Measurements from ENCODE around the gene ACTG1. TPM values are rescaled to one million over a fixed set of nuclear protein-coding genes. Genes with fewer than 3 reads are reported as not detected.

ACTG1 gene
- total and polyA plus RNA-seq, 2 of the 4 experiments (the other 2 are of a cell fraction) = 10,907 to 15,732 TPM

- Histone ChIP-seq H3K23ac (ENCODE audit: low read depth, low read length) (no peak overlapping the region; the same call in none of the 2 replicates), H2AK5ac (ENCODE audit: low read depth, low read length) (peak overlapping the region; percentile 70; the same call in 1 of the 2 replicates), H3K9ac (ENCODE audit: low read depth, low read length) (no peak overlapping the region), H3K36me3 (ENCODE audit: control insufficient read depth, insufficient read depth, low read length) (no peaks in the 10 kb centered on the region), H3K4me3 (ENCODE audit: insufficient read depth, low read depth, low read length) (no peak overlapping the region), H3K4me2 (ENCODE audit: low read depth, low read length) (no peak overlapping the region), H4K8ac (ENCODE audit: low read depth in 2 of 2, low read length in 2 of 2) (peak overlapping the region in 1 of 2 experiments; percentile 45; a peak in 1 of 4 replicates), H2BK5ac (ENCODE audit: low read depth, low read length, poor library complexity, severe bottlenecking) (no peak overlapping the region), H3K9me3 (ENCODE audit: control insufficient read depth, insufficient read depth, low read length) (peaks cover 3% of the 10 kb centered on the region), H4K20me1 (ENCODE audit: insufficient read depth, low read length) (no peaks in the 10 kb centered on the region), H2AFZ (replicated peaks; ENCODE audit: low read length, poor library complexity) (peak overlapping the region; percentile 24), H3K27ac (ENCODE audit: insufficient read depth, low read length) (no peak overlapping the region), H2BK15ac (ENCODE audit: low read depth, low read length) (no peak overlapping the region), H3K4ac (ENCODE audit: low read depth, low read length) (peak overlapping the region; percentile 53), H2BK120ac (ENCODE audit: low read depth, low read length) (no peak overlapping the region), H3K4me1 (ENCODE audit: control insufficient read depth, insufficient read depth, low read length) (peaks cover 10% of the 10 kb centered on the region), H2BK20ac (ENCODE audit: low read depth, low read length) (no peak overlapping the region), H3K9me1 (ENCODE audit: insufficient read depth, low read length) (no peaks in the 10 kb centered on the region), H2AK9ac (replicated peaks; ENCODE audit: low read depth, low read length, poor library complexity) (peak overlapping the region; percentile 84), H3K27me3 (ENCODE audit: control insufficient read depth, insufficient read depth, low read length) (no peaks in the 10 kb centered on the region; the same call in 1 of the 2 replicates), H3K56ac (ENCODE audit: extremely low read depth, insufficient read depth, low read length) (no peak overlapping the region), H4K5ac (ENCODE audit: low read depth, low read length) (no peak overlapping the region), H3K14ac (replicated peaks; ENCODE audit: low read depth, low read length) (no peak overlapping the region; the same call in 1 of the 2 replicates), H3K79me1 (ENCODE audit: low read depth in 1 of 2, low read length in 2 of 2) (no peaks in the 10 kb centered on the region; a peak in 1 of 4 replicates), H4K91ac (ENCODE audit: insufficient read depth, low read depth, low read length) (no peak overlapping the region; the same call in 1 of the 2 replicates), H3K18ac (ENCODE audit: low read depth, low read length) (no peak overlapping the region)
- ChIA-PET POLR2A (ENCODE audit: unreplicated experiment) (no interaction called here), CTCF (no interaction called here)
- DNase-seq (peak; percentile 76), ATAC-seq (ENCODE audit: low read depth) (peak; percentile 4; the same call in 1 of the 2 replicates)
- intact Hi-C loops (cut with micrococcal nuclease) (no loop called here), dilution Hi-C loops (cut with HindIII; ENCODE audit: low sequenced_read_pairs, unreplicated experiment) (no loop called here), in situ Hi-C loops (cut with MboI; ENCODE audit: low sequenced_read_pairs) (loop anchor here (5.0 kb wide), 2 partner anchors 73 to 223 kb away; no protein-coding TSS in a partner anchor)
- no TSS peak for BruUV-seq (replicated peaks)
- 78% methylated on average over 8 of the region's 21 CpGs; no CpG with 5 or more reads in 1 of the 2 experiments for whole genome bisulfite sequencing, 2 experiments (ENCODE audit: extremely low coverage in 2 of 2, insufficient read length in 1 of 2)
- TF ChIP-seq NFE2L2 (IDR thresholded peaks at IDR 0.05; ENCODE audit: low read depth, low read length) = peak; percentile 73
- TF ChIP-seq CTCF (conservative IDR thresholded peaks at IDR 0.05; ENCODE audit: low read depth, low read length) = peak; percentile 33
- TF ChIP-seq MAFK (IDR thresholded peaks at IDR 0.05; ENCODE audit: low read depth, low read length) = peak; percentile 14; the same call in 1 of the 2 replicates
- TF ChIP-seq BHLHE40 (IDR thresholded peaks at IDR 0.05; ENCODE audit: low read depth, low read length) = peak; percentile 90
- no peak for TF ChIP-seq ELK1 (IDR thresholded peaks at IDR 0.05; ENCODE audit: borderline replicate concordance, low read depth, low read length)
- TF ChIP-seq RAD21 (IDR thresholded peaks at IDR 0.05; ENCODE audit: low read length) = peak; percentile 40
- TF ChIP-seq SMC3 (IDR thresholded peaks at IDR 0.05; ENCODE audit: low read depth, low read length) = no peak
Measured at GRCh38 chr17:81480140-81481072, 32.2 kb downstream of the ACTG1 start.
